ENCODE data around the gene BRF1.
"Not testable (repeated sequence)": the region's sequence is repeated elsewhere in the genome, so short reads cannot be mapped to it uniquely, and the experiment has no call there.

Gene BRF1

GRCh38 chr14:105314287-105315200 lies 13.7 kb upstream of the BRF1 start, which contains the start of gene PACS2:
TSS of gene PACS2 (plus strand) at chr14:105314748. CDS start at chr14:105314919, 171 bp downstream.
- peak; percentile 51 for DNase-seq

DNA sequence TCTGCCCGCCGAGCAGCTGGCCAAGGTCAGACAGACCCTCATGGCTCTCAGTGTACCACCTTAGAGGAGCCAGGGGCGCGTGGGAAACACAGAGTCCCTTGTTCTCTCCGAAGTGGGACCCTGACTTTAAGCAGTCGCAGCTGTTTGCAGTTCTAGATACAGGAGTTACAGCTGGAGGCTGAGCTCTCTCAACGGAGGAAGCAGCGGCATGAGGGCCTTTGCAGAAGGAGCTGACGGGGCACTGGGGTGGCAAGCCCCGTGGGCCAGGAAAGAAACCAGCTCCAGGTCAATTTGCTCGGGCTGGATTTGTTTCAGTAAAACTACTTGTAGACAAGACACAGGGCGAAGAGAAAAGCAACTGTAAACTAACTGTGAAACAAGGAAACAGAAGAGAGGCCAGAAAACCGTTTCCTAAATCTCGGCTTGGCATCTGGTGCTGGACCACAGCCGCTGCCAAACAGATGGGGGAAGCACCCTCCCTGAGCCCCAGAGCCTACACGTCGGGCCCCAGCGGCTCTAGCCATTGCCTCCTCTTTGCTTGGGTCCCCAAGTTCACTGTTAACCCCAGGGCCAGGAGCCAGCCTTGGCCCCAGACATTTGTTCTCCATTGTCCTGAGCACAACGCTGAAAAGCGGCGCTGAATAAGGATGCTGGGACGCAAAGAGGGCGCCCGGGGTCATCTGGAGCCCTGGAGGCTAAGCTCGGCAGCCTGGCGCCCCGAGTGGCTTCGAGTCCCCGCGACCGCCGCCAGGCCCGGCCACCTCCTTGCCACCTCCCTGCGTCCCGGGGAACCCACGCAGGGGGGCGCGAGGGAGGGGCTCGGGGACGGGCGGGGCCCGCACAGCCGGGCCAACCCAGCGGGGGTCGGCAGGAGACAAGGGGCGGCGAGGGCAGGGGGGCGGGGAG lies 12.8 kb upstream of the BRF1 start:
- no peak for DNase-seq

GRCh38 chr14:105312973-105313372 lies 12.2 kb upstream of the BRF1 start:
- DNase-seq = no peak

- no peak for DNase-seq
Measured at GRCh38 chr14:105311838-105312237, 11.0 kb upstream of the BRF1 start.

GRCh38 chr14:105309371-105309770 lies 8.6 kb upstream of the BRF1 start:
- no peak for DNase-seq

DNA sequence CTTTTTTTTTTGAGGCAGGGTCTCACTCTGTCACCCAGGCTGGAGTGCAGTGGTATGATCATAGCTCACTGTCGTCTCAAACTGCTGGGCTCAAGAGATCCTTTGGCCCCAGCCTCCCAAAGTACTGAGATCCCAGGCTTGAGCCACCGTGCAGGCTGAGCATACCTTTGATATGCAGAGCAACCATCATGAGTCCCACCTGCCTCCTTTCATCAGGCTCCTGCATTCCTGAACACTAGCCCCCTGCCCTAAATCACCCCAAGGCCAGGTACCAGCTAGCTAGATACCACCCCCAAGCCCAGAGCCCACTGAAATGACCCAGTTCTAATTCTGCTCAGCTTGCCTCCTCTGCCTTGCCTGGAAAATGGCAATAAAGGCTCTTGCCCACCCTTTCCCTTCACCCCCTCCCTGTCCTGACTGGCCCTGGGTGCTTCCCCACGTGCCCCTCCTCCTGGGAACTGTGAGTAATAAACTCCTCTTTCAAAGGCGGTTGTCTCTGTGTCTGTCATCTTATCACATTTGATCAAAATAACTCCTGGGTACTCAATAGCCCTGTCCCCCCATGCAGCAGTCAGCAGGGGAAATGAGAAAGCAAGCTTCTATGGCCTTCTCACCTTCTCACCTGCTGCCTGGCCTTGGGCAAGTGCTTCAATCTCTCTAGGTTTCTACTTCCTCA lies 6.4 kb upstream of the BRF1 start:
- no peak for DNase-seq

DNA sequence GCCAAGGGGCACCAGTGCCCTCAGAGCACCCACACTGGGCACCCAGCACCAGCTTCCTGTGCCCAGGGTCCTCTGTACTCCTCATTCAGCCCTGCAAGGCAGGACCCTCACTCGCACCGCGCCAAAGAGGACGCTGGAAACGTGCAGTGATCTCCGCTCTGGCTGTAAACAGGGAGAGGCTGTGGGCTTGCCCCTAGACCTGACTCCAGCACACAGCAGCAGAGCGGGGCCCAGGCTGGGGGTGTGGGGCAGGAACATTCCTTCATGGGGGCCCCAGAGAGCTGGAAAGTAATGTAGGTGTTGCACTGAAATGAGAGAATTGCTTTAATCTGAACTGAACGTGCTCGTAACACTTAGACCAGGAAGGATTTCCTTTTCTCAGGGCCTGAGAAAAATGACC lies 5.0 kb upstream of the BRF1 start:
- DNase-seq = no peak

DNA sequence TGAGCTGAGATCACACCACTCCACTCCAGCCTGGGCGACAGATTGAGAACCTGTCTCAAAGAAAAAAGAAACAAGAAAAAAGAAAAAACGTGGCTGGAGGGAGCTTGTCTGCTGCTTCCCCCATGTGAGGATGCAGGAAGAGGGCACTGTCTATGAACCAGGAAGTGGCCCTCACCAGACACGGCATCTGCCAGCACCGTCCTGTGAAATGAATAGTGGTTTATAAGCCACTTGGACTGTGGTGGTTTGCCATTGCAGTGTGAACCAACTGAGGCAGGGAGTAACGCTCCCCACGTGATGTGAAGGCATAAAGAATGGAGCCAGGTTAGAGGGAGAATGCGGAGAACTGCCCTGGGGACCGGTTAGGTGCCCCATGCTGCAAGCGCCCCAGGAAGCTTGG lies 4.5 kb upstream of the BRF1 start:
- DNase-seq = no peak

- DNase-seq = no peak
Measured at GRCh38 chr14:105304565-105304964, 3.8 kb upstream of the BRF1 start.

- no peak for DNase-seq
Measured at GRCh38 chr14:105303949-105304348, 3.1 kb upstream of the BRF1 start.

GRCh38 chr14:105301915-105302249 lies 1.1 kb upstream of the BRF1 start:
- not testable (repeated sequence) for DNase-seq

GRCh38 chr14:105301103-105301914 lies 508 bp upstream of the BRF1 start:
- peak; percentile 94 for DNase-seq

DNA sequence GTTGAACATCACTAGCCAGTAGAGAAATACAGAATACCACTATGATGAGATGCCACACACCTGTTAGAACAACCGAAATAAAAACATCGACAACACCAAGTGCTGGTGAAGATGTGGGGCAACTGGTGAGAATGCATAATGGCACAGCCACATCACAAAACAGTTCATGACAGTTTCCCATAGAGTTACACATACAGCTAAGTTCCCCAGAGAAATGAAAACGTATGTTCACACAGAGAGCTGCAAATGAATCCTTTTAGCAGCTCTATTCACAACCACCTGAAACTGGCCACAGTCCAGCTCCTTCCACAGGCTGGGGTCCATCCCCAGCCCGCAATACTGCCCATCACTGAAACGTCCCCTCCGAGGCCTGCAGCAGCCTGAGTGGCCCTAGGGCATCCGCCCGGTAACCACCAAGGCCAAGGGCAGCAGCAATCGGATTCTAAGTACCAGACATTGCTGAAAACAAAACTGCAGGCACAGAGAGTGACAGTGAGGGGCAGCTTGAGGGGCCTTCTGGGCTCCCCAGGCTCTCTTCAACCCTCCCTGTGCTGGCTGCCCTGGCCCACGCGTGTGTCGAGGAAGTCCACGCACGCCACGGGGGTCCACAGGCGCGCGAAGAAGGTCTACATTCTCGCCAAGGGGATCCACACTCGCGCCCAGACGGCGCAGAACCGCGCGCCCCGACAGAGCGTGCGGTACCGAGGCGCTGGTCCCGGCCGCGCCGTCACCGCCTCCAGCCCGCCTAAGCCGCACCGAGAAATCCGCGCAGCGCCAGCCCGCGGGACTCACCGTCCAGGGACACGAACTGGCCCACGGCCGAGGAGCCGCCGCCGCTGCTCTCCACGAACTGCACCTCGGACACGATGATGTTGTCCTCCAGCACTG lies 903 bp downstream of the BRF1 start:
- no peak for DNase-seq

DNA sequence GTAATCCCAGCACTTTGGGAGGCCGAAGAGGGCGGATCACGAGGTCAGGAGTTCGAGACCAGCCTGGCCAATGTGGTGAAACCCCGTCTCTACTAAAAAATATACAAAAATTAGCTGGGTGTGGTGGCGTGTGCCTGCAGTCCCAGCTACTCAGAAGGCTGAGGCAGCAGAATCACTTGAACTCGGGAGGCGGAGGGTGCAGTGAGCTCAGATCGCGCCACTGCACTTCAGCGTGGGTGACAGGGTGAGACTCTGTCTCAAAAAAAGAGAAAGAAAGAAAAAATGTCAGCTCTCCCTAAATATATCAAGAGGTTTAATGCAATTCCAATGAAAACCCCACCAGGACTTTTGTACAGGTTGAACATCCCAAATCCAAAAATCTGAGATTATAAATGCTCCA lies 3.5 kb downstream of the BRF1 start:
- not testable (repeated sequence) for DNase-seq

GRCh38 chr14:105294142-105294597 lies 6.6 kb downstream of the BRF1 start:
- no peak for DNase-seq

- no peak for DNase-seq
Measured at GRCh38 chr14:105292826-105293711, 7.7 kb downstream of the BRF1 start.

- no peak for DNase-seq
Measured at GRCh38 chr14:105290621-105291346, 10.0 kb downstream of the BRF1 start.

- not testable (repeated sequence) for DNase-seq
Measured at GRCh38 chr14:105288936-105289335, 11.9 kb downstream of the BRF1 start.

Measured in T1000 (cell line).